ENCODE data around the gene KIF6. TPM values are rescaled to one million over a fixed set of nuclear protein-coding genes. Genes with fewer than 3 reads are reported as not detected.

Gene KIF6
- total and polyA plus RNA-seq, 8 donors = 0.19 to 1.0 (median 0.44) TPM

DNA sequence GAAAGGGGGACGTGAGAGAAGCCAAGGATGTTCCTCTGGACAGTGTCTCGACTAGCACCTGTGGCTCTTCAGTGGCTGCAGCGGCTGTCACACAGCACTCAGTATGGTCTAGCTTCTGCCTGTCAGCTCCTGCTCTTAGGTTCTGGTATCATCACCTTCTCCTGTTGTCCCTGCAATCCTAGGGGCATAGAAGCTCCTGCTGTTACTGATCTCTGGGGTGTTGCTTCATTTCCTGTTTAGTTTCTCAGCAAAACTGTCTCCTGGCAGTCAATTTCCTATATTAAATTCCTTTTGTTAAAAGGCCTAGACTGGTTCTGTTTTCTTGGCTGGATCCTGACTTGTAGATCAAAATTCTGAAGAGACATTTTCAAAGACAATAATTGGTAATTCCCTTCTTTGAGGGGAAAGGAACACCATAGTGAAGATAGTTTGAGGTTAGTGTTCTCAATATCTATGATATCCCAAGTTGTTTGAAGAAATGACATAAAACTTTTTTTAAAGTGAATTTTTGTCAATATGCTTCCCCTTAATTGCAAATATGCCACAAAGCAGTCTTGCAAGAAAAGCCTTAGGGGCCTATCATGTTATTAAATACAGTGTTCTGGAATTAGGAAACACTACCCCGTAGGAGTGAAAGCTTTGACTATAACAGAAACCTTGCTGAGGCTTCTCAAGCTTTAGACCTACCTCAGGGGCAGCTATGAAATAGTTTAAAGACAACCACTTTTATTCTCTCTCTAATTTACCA lies 148.5 kb downstream of the KIF6 start:
- no peak overlapping the region for H3K4me3 ChIP-seq
- H3K27me3 ChIP-seq = no peaks in the 10 kb centered on the region
- TF ChIP-seq, protein P1, sequence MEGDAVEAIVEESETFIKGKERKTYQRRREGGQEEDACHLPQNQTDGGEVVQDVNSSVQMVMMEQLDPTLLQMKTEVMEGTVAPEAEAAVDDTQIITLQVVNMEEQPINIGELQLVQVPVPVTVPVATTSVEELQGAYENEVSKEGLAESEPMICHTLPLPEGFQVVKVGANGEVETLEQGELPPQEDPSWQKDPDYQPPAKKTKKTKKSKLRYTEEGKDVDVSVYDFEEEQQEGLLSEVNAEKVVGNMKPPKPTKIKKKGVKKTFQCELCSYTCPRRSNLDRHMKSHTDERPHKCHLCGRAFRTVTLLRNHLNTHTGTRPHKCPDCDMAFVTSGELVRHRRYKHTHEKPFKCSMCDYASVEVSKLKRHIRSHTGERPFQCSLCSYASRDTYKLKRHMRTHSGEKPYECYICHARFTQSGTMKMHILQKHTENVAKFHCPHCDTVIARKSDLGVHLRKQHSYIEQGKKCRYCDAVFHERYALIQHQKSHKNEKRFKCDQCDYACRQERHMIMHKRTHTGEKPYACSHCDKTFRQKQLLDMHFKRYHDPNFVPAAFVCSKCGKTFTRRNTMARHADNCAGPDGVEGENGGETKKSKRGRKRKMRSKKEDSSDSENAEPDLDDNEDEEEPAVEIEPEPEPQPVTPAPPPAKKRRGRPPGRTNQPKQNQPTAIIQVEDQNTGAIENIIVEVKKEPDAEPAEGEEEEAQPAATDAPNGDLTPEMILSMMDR (IDR thresholded peaks at IDR 0.05) = no peak
- 88 to 90% methylated on average over 4 of the region's 4 CpGs for WGBS, 2 donors
- ATAC-seq (no peak), FAIRE-seq (no peak), DNase-seq (no peak)
- no peaks in the 10 kb centered on the region for H3K36me3 ChIP-seq
- no peaks in the 10 kb centered on the region for H3K4me1 ChIP-seq
- no peaks in the 10 kb centered on the region for H3K9me3 ChIP-seq
- H3K27ac ChIP-seq = no peak overlapping the region
- intact Hi-C loops (cut with DNase I) = no loop called here

GRCh38 chr6:39574991-39575390 lies 150.2 kb downstream of the KIF6 start:
- intact Hi-C loops (cut with DNase I) = no loop called here
- DNase-seq (no peak), FAIRE-seq (no peak), ATAC-seq (no peak)
- no peaks in the 10 kb centered on the region for H3K36me3 ChIP-seq
- H3K27me3 ChIP-seq = no peaks in the 10 kb centered on the region
- H3K4me1 ChIP-seq = no peaks in the 10 kb centered on the region
- 83 to 95% methylated on average over 7 of the region's 7 CpGs for WGBS, 2 donors
- H3K4me3 ChIP-seq = no peak overlapping the region
- H3K9me3 ChIP-seq = no peaks in the 10 kb centered on the region
- H3K27ac ChIP-seq = no peak overlapping the region
- TF ChIP-seq, protein P1 (IDR thresholded peaks at IDR 0.05) = no peak

- no peaks in the 10 kb centered on the region for H3K9me3 ChIP-seq
- no peaks in the 10 kb centered on the region for H3K4me1 ChIP-seq
- WGBS, 2 donors = 34 to 39% methylated on average over 3 of the region's 3 CpGs
- TF ChIP-seq, protein P1 (IDR thresholded peaks at IDR 0.05) = no peak
- H3K4me3 ChIP-seq = no peak overlapping the region
- ATAC-seq = no peak
- H3K36me3 ChIP-seq = no peaks in the 10 kb centered on the region
- H3K27ac ChIP-seq = no peak overlapping the region
- DNase-seq = no peak
- H3K27me3 ChIP-seq = no peaks in the 10 kb centered on the region
- no peak for FAIRE-seq
- intact Hi-C loops (cut with DNase I) = no loop called here
Measured at GRCh38 chr6:39573541-39573940, 151.7 kb downstream of the KIF6 start.

GRCh38 chr6:39572661-39573340 lies 152.4 kb downstream of the KIF6 start:
- no peak for FAIRE-seq
- Histone ChIP-seq H3K36me3 (no peaks in the 10 kb centered on the region), H3K27me3 (no peaks in the 10 kb centered on the region), H3K4me3 (no peak overlapping the region), H3K4me1 (no peaks in the 10 kb centered on the region), H3K9me3 (no peaks in the 10 kb centered on the region), H3K27ac (no peak overlapping the region)
- intact Hi-C loops (cut with DNase I) = no loop called here
- TF ChIP-seq, protein P1 (IDR thresholded peaks at IDR 0.05) = no peak
- 73 to 86% methylated on average over 3 of the region's 3 CpGs for WGBS, 2 donors
- no peak for DNase-seq
- no peak for ATAC-seq

- DNase-seq (no peak), ATAC-seq (no peak), FAIRE-seq (no peak)
- Histone ChIP-seq H3K4me1 (no peaks in the 10 kb centered on the region), H3K27ac (no peak overlapping the region), H3K9me3 (no peaks in the 10 kb centered on the region), H3K4me3 (no peak overlapping the region), H3K27me3 (no peaks in the 10 kb centered on the region), H3K36me3 (no peaks in the 10 kb centered on the region)
- 71 to 79% methylated on average over 1 of the region's 1 CpG for WGBS, 2 donors
- intact Hi-C loops (cut with DNase I) = no loop called here
- TF ChIP-seq, protein P1 (IDR thresholded peaks at IDR 0.05) = no peak
Measured at GRCh38 chr6:39568896-39569295, 156.3 kb downstream of the KIF6 start.
